Activated CD8-positive, alpha-beta T cell treated with anti-CD3 and anti-CD28 coated beads for 36 hours (primary cell): ENCODE data around the gene PDZRN4. TPM values are rescaled to one million over a fixed set of nuclear protein-coding genes. Genes with fewer than 3 reads are reported as not detected.

ENCODE experiments used
- ATAC-seq: fragments of 200-7000 bp; cut with Tn5 transposase; one replicate; pipeline ENCODE4 v1.10.0; 2021; ENCODE audit warnings: mild to moderate bottlenecking, moderate library complexity
- CTCF ChIA-PET: fragments of 350-600 bp; sonication (Branson Sonifier 250); formaldehyde crosslinking; loops from one replicate; lab custom pipeline; 2021; ENCODE audit warnings: antibody characterized with exemption; lab: Charles Lee
- POLR2A ChIA-PET: fragments of 350-600 bp; sonication (Branson Sonifier 250); formaldehyde crosslinking; loops from one replicate; lab custom pipeline; 2021; ENCODE audit warnings: antibody characterized with exemption; lab: Charles Lee
- DNase-seq: peaks from one replicate; pipeline ENCODE4 v3.0.0-alpha.2; 2020
- H3K27ac Mint-ChIP-seq: one replicate; pipeline ENCODE4 v1.8.0; 2021; ENCODE audit warnings: mild to moderate bottlenecking, mixed read lengths
- H3K27me3 Mint-ChIP-seq: one replicate; pipeline ENCODE4 v1.8.0; 2021; ENCODE audit warnings: mixed read lengths
- H3K36me3 Mint-ChIP-seq: one replicate; pipeline ENCODE4 v1.8.0; 2021; ENCODE audit warnings: low read depth, mixed read lengths
- H3K4me1 Mint-ChIP-seq: one replicate; pipeline ENCODE4 v1.8.0; 2021; ENCODE audit warnings: low read depth, mixed read lengths
- H3K4me3 Mint-ChIP-seq: one replicate; pipeline ENCODE4 v1.8.0; 2021; ENCODE audit warnings: mild to moderate bottlenecking, moderate library complexity, mixed read lengths
- H3K9me3 Mint-ChIP-seq: one replicate; pipeline ENCODE4 v1.8.0; 2021; ENCODE audit warnings: mixed read lengths
- intact Hi-C: fragments of 100-400 bp; cut with micrococcal nuclease; formaldehyde crosslinking; loops from one replicate; pipeline ENCODE4 v1.10.0; 2022
- total RNA-seq, 2 experiments: library from RNA; stranded (reverse); gene quantifications; one replicate each; pipeline ENCODE4 v1.2.3, GENCODE V29; 2021
- TF ChIP-seq, protein P1 (sequence below): fragments of 200-600 bp; IDR thresholded peaks from one replicate; pipeline ENCODE4 v1.8.0; 2022; ENCODE audit warnings: antibody characterized with exemption, mild to moderate bottlenecking

Gene PDZRN4
- total RNA-seq, 2 experiments from 2014 or later: not detected

DNA sequence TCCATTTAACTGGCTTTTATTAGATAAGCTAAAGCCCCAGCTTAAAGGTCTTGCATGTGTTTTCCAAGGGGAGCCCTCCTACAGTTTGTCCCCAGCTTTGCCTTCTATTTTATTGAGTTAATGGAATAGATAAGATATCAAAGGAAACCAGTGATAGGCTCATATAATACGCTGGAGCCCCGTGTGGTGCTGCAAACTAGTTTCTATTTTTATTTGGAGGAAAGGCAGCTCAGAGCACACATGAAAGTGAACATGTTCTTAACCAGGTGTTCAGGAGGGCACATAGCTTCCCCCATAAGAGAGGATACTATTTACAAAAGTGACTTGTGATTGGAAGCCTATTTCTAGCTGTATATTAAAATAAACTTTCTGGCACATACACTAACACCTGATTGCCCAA lies 251.7 kb downstream of the PDZRN4 start:
- no peaks in the 10 kb centered on the region for H3K36me3 Mint-ChIP-seq
- DNase-seq (no peak), ATAC-seq (no peak)
- intact Hi-C loops: no loop called here
- no peak overlapping the region for H3K27ac Mint-ChIP-seq
- no peaks in the 10 kb centered on the region for H3K27me3 Mint-ChIP-seq
- no peaks in the 10 kb centered on the region for H3K9me3 Mint-ChIP-seq
- ChIA-PET POLR2A (no interaction called here), CTCF (no interaction called here)
- no peaks in the 10 kb centered on the region for H3K4me1 Mint-ChIP-seq
- TF ChIP-seq, protein P1, sequence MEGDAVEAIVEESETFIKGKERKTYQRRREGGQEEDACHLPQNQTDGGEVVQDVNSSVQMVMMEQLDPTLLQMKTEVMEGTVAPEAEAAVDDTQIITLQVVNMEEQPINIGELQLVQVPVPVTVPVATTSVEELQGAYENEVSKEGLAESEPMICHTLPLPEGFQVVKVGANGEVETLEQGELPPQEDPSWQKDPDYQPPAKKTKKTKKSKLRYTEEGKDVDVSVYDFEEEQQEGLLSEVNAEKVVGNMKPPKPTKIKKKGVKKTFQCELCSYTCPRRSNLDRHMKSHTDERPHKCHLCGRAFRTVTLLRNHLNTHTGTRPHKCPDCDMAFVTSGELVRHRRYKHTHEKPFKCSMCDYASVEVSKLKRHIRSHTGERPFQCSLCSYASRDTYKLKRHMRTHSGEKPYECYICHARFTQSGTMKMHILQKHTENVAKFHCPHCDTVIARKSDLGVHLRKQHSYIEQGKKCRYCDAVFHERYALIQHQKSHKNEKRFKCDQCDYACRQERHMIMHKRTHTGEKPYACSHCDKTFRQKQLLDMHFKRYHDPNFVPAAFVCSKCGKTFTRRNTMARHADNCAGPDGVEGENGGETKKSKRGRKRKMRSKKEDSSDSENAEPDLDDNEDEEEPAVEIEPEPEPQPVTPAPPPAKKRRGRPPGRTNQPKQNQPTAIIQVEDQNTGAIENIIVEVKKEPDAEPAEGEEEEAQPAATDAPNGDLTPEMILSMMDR: no peak
- no peak overlapping the region for H3K4me3 Mint-ChIP-seq

GRCh38 chr12:41441180-41441579 lies 253.1 kb downstream of the PDZRN4 start:
- H3K27me3 Mint-ChIP-seq: no peaks in the 10 kb centered on the region
- no peak overlapping the region for H3K4me3 Mint-ChIP-seq
- ATAC-seq: no peak
- ChIA-PET CTCF (no interaction called here), POLR2A (no interaction called here)
- H3K27ac Mint-ChIP-seq: no peak overlapping the region
- no peak for DNase-seq
- intact Hi-C loops: no loop called here
- no peaks in the 10 kb centered on the region for H3K36me3 Mint-ChIP-seq
- H3K9me3 Mint-ChIP-seq: no peaks in the 10 kb centered on the region
- TF ChIP-seq, protein P1: no peak
- no peaks in the 10 kb centered on the region for H3K4me1 Mint-ChIP-seq

DNA sequence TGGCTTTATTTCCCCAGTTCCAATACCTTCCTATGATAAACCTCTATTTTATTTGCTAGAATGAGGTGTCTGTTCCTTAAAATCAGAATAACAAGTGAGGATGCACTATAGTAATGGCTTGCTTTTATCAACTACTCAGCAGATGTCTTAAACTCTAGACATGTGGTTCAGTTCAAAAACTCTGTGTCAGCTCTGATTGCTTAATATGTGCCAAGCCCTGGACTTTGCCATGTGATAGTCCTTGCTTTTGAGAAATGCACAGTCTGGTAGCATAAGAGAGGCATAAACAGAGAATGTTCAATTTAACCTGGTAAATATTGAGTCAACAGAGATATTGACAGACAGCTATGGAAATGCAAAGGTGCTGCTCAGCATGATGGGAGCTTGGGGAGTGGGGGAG lies 254.8 kb downstream of the PDZRN4 start:
- CTCF ChIA-PET: no interaction called here
- TF ChIP-seq, protein P1: no peak
- intact Hi-C loops: no loop called here
- POLR2A ChIA-PET: no interaction called here
- no peaks in the 10 kb centered on the region for H3K27me3 Mint-ChIP-seq
- no peaks in the 10 kb centered on the region for H3K4me1 Mint-ChIP-seq
- no peak overlapping the region for H3K4me3 Mint-ChIP-seq
- ATAC-seq (no peak), DNase-seq (no peak)
- H3K36me3 Mint-ChIP-seq: no peaks in the 10 kb centered on the region
- no peaks in the 10 kb centered on the region for H3K9me3 Mint-ChIP-seq
- H3K27ac Mint-ChIP-seq: no peak overlapping the region

- POLR2A ChIA-PET: no interaction called here
- intact Hi-C loops: no loop called here
- CTCF ChIA-PET: no interaction called here
- no peaks in the 10 kb centered on the region for H3K9me3 Mint-ChIP-seq
- no peak for ATAC-seq
- no peaks in the 10 kb centered on the region for H3K36me3 Mint-ChIP-seq
- DNase-seq: no peak
- TF ChIP-seq, protein P1: no peak
- no peak overlapping the region for H3K27ac Mint-ChIP-seq
- no peaks in the 10 kb centered on the region for H3K4me1 Mint-ChIP-seq
- no peak overlapping the region for H3K4me3 Mint-ChIP-seq
- H3K27me3 Mint-ChIP-seq: no peaks in the 10 kb centered on the region
Observed at GRCh38 chr12:41443690-41444089, 255.6 kb downstream of the PDZRN4 start.

- ChIA-PET CTCF (no interaction called here), POLR2A (no interaction called here)
- Mint-ChIP-seq H3K4me3 (no peak overlapping the region), H3K27ac (no peak overlapping the region), H3K4me1 (no peaks in the 10 kb centered on the region), H3K36me3 (no peaks in the 10 kb centered on the region), H3K27me3 (no peaks in the 10 kb centered on the region), H3K9me3 (no peaks in the 10 kb centered on the region)
- ATAC-seq: no peak
- TF ChIP-seq, protein P1: no peak
- intact Hi-C loops: no loop called here
- no peak for DNase-seq
Observed at GRCh38 chr12:41452838-41453407, 264.8 kb downstream of the PDZRN4 start.
